NB4 (cell line): ENCODE results near the gene PCDH15.

Experiments
- DNase-seq: peaks from one replicate; pipeline ENCODE4 v3.0.0; 2010; ENCODE audit warnings: low read depth
- H3K4me3 ChIP-seq: one replicate; pipeline ENCODE4 v1.5.1; 2011; ENCODE audit warnings: mild to moderate bottlenecking, low read depth, low read length, moderate library complexity
- MYC ChIP-seq: IDR thresholded peaks from 2 replicates; pipeline ENCODE4 v1.6.1; 2011; ENCODE audit warnings: low read depth, low read length
- POLR2A ChIP-seq: IDR thresholded peaks from 2 replicates; pipeline ENCODE4 v1.6.1; 2011; ENCODE audit warnings: mild to moderate bottlenecking; ENCODE audit not compliant: insufficient read length; ENCODE audit errors: extremely low read depth
- TF ChIP-seq, protein P1 (sequence below): IDR thresholded peaks from 2 replicates; pipeline ENCODE4 v1.6.1; 2011; ENCODE audit warnings: low read depth, low read length
- TF ChIP-seq, protein P2 (sequence below): IDR thresholded peaks from one replicate; pipeline ENCODE4 v1.5.1; 2012; ENCODE audit warnings: low read depth, low read length

Gene PCDH15

DNA sequence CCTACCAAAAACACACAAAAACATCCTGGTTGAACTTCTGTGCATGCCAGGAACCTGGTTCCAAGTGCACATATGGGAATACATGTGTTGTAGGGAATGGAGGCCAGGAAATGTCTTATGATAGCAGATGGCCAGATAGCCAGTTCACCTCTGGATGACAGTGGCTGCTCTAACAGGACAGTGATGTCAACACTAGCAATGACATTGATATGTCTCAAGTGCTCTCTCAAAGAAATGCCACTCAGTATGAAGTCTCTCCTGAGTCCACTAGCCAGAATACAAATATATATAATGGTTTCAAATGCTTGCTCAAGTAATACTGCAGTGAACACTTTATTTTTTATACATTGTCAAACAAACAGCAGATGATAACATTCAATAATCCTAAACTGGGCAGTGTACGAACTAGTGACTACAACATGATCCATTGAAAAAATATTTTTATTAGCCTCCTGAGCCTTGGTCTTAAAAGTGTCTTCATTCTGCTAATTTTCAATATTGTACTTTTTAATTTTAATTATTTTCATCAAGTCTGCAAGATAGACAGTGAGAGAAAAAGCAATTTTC, 26.0 kb upstream of the PCDH15 start:
- H3K4me3 ChIP-seq: no peak overlapping the region
- TF ChIP-seq, protein P1, sequence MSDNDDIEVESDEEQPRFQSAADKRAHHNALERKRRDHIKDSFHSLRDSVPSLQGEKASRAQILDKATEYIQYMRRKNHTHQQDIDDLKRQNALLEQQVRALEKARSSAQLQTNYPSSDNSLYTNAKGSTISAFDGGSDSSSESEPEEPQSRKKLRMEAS: no peak
- TF ChIP-seq MYC: no peak
- TF ChIP-seq, protein P2, sequence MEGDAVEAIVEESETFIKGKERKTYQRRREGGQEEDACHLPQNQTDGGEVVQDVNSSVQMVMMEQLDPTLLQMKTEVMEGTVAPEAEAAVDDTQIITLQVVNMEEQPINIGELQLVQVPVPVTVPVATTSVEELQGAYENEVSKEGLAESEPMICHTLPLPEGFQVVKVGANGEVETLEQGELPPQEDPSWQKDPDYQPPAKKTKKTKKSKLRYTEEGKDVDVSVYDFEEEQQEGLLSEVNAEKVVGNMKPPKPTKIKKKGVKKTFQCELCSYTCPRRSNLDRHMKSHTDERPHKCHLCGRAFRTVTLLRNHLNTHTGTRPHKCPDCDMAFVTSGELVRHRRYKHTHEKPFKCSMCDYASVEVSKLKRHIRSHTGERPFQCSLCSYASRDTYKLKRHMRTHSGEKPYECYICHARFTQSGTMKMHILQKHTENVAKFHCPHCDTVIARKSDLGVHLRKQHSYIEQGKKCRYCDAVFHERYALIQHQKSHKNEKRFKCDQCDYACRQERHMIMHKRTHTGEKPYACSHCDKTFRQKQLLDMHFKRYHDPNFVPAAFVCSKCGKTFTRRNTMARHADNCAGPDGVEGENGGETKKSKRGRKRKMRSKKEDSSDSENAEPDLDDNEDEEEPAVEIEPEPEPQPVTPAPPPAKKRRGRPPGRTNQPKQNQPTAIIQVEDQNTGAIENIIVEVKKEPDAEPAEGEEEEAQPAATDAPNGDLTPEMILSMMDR: no peak
- TF ChIP-seq POLR2A: no peak

DNA sequence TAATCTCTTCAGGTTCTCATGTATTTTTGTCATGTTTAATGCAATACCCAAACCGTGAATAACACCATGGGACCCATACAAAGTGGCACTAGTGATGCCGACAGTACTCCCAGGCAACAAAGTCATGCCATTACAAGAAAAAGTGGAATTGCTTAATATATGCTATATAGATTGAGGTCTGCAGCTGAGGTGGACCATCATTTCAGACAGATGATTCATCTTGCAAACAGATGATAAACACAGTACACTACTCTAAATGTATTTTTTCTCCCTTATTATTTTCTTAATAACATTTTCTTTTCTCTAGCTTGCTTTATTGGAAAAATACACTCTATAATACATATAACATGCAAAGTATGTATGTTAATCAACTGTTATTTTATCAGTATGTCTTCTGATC, 14.6 kb upstream of the PCDH15 start:
- no peak overlapping the region for H3K4me3 ChIP-seq
- TF ChIP-seq POLR2A (no peak), MYC (no peak)
- TF ChIP-seq, protein P2: no peak
- TF ChIP-seq, protein P1: no peak
- no peak for DNase-seq

More for the DNA sequence above, 26.0 kb upstream of the PCDH15 start:
- DNase-seq: no peak

DNA sequence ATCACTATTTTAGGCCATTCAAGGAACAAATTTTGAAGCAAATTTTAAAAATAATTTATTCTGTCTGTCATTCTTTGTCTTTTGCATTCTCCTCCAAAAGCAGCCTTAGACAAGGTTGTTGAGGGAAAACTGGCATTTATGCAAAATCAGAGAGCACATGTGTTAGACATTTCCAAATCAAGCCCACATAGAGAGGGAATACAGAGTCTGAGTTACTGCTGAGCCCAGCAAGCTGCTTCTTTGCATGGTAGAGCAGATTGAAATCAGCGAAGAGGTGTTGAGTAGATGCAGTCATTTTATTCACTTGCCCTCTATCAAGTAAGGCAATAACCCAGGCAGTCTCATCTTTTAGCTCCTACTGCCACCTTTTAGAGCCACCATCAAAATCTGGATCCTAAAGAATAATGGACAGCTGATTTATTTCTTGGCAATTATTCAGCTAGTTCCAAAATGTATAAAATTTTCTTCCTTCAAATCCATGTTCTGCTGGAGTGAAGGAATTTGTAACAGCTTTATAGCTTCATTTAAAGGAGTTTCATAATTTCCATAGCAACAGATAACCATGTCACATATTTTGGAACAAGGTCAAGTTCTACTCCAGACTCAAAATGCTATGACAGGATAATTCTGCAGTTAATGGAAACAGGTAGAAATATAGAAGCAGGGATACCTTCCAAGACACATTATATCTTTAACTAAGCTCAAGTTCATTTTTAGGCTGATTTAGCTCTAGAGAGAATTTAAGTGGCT, 7.3 kb upstream of the PCDH15 start:
- no peak overlapping the region for H3K4me3 ChIP-seq
- TF ChIP-seq, protein P2: no peak
- TF ChIP-seq, protein P1: no peak
- TF ChIP-seq MYC (no peak), POLR2A (no peak)
- no peak for DNase-seq

DNA sequence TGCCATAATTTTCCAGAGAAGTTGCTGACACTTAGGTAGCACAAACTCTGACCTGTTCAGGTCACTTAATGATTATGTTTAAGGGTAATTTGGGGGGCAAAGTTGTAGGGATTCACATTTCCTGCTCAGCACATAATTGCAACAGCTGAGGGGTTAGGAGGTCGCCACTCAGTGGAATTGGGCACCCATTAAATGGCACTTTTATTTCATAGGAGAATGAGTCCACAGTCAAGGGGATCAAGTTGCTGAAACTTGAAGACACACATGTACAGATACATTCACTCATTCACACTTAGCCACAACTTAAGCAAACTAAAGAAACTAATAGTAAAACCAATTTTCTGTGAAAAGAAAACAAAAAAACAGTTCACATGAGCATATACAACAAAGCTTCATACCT, 1.5 kb downstream of the PCDH15 start:
- DNase-seq: no peak
- no peak overlapping the region for H3K4me3 ChIP-seq
- TF ChIP-seq POLR2A (no peak), MYC (no peak)
- TF ChIP-seq, protein P1: no peak
- TF ChIP-seq, protein P2: no peak

DNA sequence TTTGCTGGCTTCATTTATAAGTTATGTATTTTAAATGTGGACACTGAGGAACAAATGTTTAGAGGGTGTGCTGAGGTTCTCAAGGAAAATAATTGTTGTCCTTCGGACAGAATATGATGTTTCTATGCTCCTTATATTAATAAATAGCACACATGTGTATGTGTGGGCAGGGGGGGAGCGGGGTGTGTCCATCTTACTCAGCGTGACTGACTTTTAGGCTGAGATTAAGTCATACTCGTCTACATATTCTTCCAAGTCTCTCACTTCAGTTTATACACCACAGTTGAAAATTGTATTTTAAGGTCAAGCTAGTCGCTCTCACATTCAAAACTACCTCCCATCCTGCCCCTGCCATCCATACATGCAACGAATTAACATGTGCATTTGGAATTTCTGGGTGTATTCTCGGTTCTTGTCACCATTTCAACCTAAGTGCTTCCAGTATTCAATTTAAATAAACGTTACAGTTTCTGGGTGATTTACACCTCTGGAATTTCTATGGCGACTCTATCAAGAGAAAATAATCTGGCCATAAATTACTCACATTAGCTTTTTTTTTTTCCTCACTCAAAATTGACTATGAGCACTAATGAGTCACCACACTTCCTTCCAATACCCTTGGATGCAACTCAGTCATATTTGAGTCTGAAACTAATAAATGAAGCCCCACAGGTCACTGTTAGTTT, 3.3 kb downstream of the PCDH15 start:
- H3K4me3 ChIP-seq: no peak overlapping the region
- no peak for DNase-seq

More for the DNA sequence above, 3.3 kb downstream of the PCDH15 start:
- no peak for TF ChIP-seq MYC
- TF ChIP-seq POLR2A: no peak
- TF ChIP-seq, protein P1: no peak
- TF ChIP-seq, protein P2: no peak
